ENCODE data around the gene FOXJ1. TPM values are rescaled to one million over a fixed set of nuclear protein-coding genes. Genes with fewer than 3 reads are reported as not detected.

The FOXJ1 gene
- total RNA-seq, 2 experiments from 2014 or later = 7.5 to 7.8 TPM

- H3K27me3 Mint-ChIP-seq = no peaks in the 10 kb centered on the region
- no peak overlapping the region for H3K4me3 Mint-ChIP-seq
- no peaks in the 10 kb centered on the region for H3K9me3 Mint-ChIP-seq
- peaks cover 4% of the 10 kb centered on the region for H3K36me3 Mint-ChIP-seq
- H3K27ac Mint-ChIP-seq = no peak overlapping the region
- H3K4me1 Mint-ChIP-seq = no peaks in the 10 kb centered on the region
- DNase-seq = no peak
Measured at GRCh38 chr17:76087531-76087930, 53.5 kb downstream of the FOXJ1 start.

GRCh38 chr17:76086384-76086783 lies 54.7 kb downstream of the FOXJ1 start:
- H3K4me3 Mint-ChIP-seq = no peak overlapping the region
- H3K4me1 Mint-ChIP-seq = no peaks in the 10 kb centered on the region
- H3K27ac Mint-ChIP-seq = no peak overlapping the region
- DNase-seq = no peak
- H3K36me3 Mint-ChIP-seq = peaks cover 2% of the 10 kb centered on the region
- no peaks in the 10 kb centered on the region for H3K9me3 Mint-ChIP-seq
- no peaks in the 10 kb centered on the region for H3K27me3 Mint-ChIP-seq

Other genes starting within 250 kb of the FOXJ1 start
- 10 to 100 TPM; 37.2 to 41.7 TPM for gene TRIM65, start 244.3 kb downstream of the FOXJ1 start, total RNA-seq
- gene MRPL38, start 236.4 kb downstream of the FOXJ1 start, total RNA-seq = 100 to 1,000 TPM; 148 to 161 TPM
- 10 to 100 TPM; 14.9 to 16.6 TPM for gene FBF1, start 200.2 kb downstream of the FOXJ1 start, total RNA-seq
- 10 to 100 TPM; 26.3 to 26.9 TPM for gene ACOX1, start 162.1 kb downstream of the FOXJ1 start, total RNA-seq
- 10 to 100 TPM; 12.5 to 14.2 TPM for gene TEN1, start 162.0 kb downstream of the FOXJ1 start, total RNA-seq
- 1 to 10 TPM; 4.9 to 5.5 TPM for gene CDK3, start 140.4 kb downstream of the FOXJ1 start, total RNA-seq
- gene EVPL, start 113.9 kb downstream of the FOXJ1 start, total RNA-seq = 1 to 10 TPM; 2.0 to 2.5 TPM
- 100 to 1,000 TPM; 140 to 141 TPM for gene SRP68, start 68.7 kb downstream of the FOXJ1 start, total RNA-seq
- 1 to 10 TPM; 2.5 to 2.7 TPM for gene GALR2, start 66.5 kb downstream of the FOXJ1 start, total RNA-seq
- gene ZACN, start 62.1 kb downstream of the FOXJ1 start, total RNA-seq = 1 to 10 TPM; 3.7 TPM
- gene EXOC7, start 37.5 kb downstream of the FOXJ1 start, total RNA-seq = 10 to 100 TPM; 81.2 to 88.1 TPM
- 10 to 100 TPM; 30.4 to 34.7 TPM for gene RNF157, start 99.2 kb upstream of the FOXJ1 start, total RNA-seq
- gene UBALD2, start 124.1 kb upstream of the FOXJ1 start, total RNA-seq = 100 to 1,000 TPM; 262 to 268 TPM
- gene QRICH2, start 167.0 kb upstream of the FOXJ1 start, total RNA-seq = 1 to 10 TPM in 1 of 2 experiments, under 1 TPM in 1; 0.87 to 1.6 TPM
- 10 to 100 TPM; 30.9 to 31.3 TPM for gene PRPSAP1, start 212.7 kb upstream of the FOXJ1 start, total RNA-seq
- 10 to 100 TPM; 10.9 to 12.0 TPM for gene SPHK1, start 243.4 kb upstream of the FOXJ1 start, total RNA-seq